Activated CD4-positive, CD25-positive, alpha-beta regulatory T cell treated with anti-CD3 and anti-CD28 coated beads, Interleukin-2, amount 50 U/mL, for 24 hours (primary cell): ENCODE data around the gene RHOT2.

Experiments
- ATAC-seq, 2 donors: fragments of 150-1000 bp; cut with Tn5 transposase; one replicate each; pipeline ENCODE4 v1.10.0; 2021; ENCODE audit warnings: mild to moderate bottlenecking in 1 of 2, moderate library complexity in 1 of 2

The RHOT2 gene

DNA sequence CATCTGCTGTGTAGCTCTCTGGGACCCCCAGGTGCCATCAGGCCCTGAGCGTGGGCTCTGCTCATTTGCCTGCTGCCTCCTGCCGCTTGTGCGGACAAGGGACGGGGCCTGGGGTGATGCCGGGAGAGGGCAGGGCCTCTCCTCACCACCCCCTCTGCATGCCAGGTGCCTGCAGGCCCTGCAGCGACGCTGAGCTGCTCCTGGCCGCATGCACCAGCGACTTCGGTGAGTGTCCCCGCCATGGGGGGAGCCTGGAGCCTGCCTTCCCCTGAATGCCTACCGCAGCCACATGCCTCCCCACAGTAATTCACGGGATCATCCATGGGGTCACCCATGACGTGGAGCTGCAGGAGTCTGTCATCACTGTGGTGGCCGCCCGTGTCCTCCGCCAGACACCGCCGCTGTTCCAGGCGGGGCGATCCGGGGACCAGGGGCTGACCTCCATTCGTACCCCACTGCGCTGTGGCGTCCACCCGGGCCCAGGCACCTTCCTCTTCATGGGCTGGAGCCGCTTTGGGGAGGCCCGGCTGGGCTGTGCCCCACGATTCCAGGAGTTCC is 48.9 kb downstream of the RHOT2 start:
- no peak for ATAC-seq

DNA sequence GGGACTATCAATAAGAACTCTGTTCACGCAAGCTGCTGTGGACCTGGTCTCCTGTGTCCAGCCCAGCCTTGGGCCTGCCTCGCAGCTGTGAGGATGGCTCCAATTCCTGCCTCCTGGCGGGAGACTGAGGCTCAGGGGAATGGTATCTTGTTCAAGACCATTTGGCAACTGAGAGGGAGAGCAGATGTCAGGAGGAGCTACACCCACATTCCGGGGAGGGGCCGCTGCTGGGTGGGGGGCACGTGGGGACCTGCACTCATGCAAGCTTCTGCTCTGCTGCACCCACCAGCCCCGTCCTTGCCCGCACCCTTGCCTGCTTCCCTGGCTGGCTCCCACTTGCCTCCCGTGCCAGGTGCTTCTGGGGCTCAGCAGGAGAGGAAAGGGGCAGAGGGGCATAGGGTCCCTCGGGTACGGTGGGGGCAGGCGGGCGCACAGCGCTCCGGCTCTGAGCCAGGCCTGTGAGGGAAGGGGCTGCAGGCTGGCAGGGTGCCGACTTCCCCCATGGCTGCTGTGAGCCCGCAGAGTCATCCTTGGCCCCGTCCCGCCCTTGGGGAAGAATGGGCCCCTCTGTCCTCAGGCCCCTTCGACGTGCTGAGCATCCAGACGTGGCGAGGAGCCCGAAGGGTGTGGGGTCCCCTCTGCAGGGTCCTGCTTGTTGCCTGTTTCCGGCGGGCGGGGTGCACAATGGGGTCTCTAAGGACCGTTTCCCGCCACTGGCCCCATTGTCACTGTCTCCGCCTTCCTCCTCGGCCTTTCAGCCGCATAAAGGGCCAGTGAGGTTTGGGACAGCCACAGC is 49.7 kb downstream of the RHOT2 start:
- no peak for ATAC-seq

DNA sequence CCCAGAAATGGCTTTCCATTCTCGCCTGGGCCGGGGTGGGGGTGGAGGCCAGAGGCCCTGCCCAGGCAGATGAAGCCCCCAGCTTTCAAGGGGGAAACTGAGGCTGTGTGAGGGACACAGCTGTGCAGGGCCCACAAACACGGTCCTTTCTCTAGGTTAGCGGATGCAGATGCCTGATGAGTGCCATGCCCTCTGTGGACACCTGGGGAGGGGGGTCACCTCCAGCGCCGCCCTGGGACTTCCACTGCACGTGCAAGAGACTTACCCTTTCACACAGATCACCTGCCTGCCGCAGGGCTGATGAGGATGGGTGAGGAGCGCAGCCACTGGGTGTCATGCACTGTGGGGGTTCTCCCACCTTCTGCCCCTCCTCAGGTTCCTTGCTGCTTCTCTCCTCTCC is 50.5 kb downstream of the RHOT2 start:
- no peak for ATAC-seq

DNA sequence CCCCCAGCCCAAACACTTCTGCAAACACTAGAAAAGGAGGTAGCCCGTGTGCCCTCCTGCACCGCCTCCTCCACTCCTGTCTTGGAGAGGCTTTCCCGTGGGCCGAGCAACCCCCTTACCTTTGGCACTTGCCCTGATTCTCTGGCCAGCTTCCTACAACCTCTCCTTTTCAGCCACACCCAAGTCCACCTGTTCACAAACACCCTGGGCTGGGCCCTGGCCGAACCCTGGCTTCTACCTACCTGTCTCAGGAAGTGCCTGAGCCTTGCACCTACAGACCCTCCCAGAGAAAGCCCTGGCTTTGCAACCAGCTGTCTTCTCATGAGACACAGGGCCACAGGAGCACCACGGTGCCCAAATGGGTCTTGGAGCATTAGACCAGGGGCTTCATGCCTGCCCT is 51.0 kb downstream of the RHOT2 start:
- no peak for ATAC-seq

DNA sequence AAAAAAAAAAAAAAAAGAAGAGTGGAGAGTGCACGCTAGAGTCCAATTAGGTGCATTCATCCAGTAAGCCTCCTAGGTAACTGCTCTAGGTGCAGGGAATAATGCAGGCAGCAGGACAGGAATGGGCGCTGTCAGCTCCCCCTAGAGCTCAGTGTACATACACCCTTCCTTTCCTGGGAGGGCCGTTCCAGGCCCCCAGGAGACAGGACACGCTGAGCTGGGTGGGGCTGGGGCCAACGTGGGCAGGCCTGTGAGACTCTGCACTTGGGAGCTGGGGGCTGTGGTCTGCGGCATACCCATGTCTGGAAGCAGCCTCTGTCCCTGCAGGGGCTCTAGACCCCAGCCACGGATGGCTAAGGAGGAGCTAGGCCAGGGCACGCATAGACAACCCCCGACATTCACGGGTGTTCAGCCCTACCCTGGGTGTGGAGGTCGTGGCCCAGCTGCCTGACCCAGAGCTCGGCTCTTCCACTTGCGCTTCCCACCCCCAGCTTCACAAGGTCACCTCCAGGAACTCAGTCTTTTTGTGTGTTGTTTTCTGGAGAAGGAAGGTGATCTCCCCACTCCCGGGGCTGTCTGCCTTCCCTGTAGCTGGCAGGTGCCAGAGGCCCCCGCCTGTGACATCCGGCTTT is 52.0 kb downstream of the RHOT2 start:
- no peak for ATAC-seq

DNA sequence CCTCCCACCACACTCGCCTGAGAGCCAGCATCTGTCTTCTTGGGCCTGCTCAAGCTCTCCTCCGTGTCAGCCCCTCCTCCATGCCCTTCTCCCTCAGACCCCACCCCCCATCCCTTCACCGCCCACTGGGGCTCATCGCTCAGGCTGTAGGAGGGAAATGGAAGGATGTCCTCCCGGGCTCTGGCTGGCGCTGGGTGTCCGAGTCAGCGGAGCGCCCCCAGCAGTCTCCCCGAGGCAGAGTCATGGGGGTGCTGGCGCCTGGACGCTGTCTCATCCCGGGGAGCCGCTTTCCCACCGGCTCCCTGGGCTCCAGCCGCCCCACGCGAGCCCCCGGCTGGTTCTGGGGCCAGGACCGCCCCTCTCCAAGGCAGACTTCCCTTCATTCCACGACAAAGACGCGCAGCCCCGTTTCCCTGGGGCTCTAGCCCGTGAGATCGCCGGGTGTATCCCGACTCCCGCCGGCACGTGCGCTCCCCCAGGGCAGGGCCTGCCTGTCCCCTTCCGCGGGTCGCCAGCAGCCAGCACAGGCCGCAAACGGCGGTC is 52.6 kb downstream of the RHOT2 start:
- peak; percentile 19 to 25 for ATAC-seq

DNA sequence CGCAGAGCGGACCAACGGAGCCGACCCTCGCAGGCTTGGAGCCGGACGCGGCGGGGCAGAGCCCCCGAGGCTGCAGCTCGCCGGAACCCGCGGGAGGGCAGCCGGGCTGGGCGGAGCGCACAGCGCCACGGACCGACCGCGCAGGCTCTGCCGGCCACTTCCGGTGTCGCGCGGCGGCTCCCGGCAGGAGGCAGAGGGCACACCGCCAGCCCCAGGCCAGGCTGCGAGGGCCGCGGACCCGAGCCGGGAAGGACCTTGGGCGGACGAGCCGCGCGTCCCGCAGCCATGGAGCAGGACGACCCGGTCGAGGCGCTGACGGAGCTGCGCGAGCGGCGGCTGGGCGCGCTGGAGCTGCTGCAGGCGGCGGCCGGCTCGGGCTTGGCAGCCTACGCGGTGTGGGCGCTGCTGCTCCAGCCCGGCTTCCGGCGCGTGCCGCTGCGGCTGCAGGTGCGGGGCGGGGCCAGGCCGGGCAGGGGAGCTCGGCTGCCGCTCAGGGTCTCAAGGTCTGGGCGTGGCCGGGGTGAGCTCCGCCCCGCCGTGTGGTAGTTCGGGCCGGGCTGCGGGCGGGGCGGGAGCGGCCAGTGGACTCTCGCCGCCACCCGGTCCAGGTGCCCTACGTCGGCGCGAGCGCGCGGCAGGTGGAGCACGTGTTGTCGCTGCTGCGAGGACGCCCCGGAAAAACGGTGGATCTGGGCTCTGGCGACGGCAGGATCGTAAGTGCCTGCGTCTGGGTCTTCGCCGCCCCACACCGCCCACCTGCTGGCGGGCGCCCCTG is 53.2 kb downstream of the RHOT2 start, which contains the start of gene ANTKMT:
Gene ANTKMT, plus strand, starts transcription at position 157 of the 775 bp plus-strand sequence. Its CDS starts 129 bp downstream, at position 286.
- peak; percentile 82 to 83 for ATAC-seq

DNA sequence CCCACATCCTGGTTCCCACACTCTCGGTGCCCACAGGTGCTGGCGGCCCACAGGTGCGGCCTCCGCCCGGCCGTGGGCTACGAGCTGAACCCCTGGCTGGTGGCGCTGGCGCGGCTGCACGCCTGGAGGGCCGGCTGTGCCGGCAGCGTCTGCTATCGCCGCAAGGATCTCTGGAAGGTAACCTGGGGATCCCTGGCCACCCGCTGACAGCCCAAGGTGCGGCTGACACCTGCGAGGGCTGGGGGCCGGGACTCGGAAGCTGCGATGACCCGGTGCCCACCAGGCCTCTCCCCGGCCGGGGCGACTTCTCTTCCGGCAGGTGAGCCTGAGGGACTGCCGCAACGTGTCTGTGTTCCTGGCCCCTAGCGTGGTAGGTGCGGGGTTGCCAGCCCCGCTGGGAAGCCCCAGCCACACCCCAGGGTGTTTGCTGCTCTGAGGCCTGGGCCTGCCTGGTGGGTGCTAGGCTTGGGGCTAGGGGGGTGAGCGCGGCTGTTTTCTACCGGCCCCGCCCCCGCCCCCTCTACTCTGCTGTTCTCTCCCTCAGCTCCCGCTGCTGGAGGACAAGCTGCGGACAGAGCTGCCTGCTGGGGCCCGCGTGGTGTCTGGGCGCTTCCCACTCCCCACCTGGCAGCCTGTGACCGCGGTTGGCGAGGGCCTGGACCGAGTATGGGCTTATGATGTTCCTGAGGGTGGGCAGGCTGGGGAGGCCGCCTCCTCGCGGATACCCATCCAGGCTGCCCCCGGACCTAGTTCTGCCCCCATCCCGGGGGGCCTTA is 54.0 kb downstream of the RHOT2 start:
- peak in 1 of 2 donors; percentile 0 for ATAC-seq

DNA sequence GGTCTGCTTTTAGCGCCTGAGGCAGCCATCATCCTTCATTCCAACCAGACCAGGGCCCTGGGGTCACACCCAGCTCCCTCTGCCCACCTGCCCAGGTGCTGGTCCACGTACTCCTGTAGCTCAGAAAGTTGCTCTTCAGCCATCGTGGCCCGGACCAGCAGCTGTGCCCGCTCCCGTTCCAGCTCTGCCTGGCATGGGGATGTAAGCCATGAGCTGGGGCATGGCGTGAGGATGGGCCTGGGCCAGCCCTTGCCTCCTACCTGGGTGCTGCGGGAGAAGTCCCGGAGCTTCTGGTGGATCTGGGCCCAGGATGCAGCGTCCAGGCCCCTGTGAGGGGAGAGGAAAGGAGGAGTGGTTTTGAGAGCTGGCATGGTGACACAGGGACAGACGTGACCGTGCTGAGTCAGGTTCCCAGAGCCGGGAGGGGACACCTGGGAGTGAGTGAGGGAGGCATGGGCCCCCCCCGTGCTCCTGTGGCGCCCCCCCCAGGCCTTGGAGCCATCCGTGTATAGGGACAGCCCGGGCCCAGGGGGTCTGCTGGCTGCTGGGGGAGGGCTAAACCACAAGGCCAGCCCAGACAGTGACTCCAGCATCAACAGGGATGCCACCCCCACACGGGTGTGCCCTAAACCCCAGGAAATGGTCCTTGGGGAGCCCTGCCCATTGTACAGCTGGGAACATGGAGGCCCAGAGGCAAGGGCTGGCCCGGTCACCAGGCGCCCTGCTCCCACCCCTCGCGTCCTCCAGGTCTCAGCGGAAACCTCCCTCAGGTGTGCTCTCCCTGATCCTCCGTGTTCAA is 55.1 kb downstream of the RHOT2 start:
- ATAC-seq: no peak

DNA sequence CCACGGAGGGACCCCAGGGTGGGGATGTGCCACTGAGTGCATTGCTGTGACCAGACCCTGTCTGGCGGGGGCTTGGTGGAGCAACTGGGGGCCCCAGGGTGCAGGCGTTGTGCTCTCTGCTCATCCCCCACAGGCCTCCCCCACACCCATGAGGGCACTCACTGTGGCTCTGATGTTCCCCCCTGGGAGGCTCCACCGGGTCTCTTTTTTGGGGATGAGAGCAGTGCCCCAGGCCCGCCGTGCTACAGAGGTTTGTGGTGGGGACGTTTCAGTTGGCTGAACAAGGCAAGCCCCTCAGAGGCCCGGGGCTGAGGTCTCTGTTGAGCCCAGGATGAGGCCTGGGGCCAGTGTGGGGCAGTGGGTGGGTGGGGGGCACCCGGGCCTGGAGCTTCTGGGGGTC is 55.8 kb downstream of the RHOT2 start:
- ATAC-seq: no peak
